Endothelial cell of umbilical vein (primary cell): ENCODE data around the gene HADHB. TPM values are rescaled to one million over a fixed set of nuclear protein-coding genes. Genes with fewer than 3 reads are reported as not detected.

ENCODE experiments used
- BruUV-seq: library from RNA; stranded (reverse); fragments of 400-500 nt; replicated peaks from 2 replicates; lab custom pipeline; 2021; lab: Mats Ljungman, UMichigan
- CTCF ChIA-PET: fragments of 300-600, 350-600 bp; sonication (Branson Sonifier 250); formaldehyde crosslinking; loops from one replicate; lab custom pipeline; 2021; ENCODE audit warnings: antibody characterized with exemption, inconsistent platforms; lab: Charles Lee
- POLR2A ChIA-PET: fragments of 300-600, 350-600 bp; sonication (Branson Sonifier 250); formaldehyde crosslinking; loops from one replicate; lab custom pipeline; 2021; ENCODE audit warnings: antibody characterized with exemption, inconsistent platforms; lab: Charles Lee
- DNase-seq: peaks from one replicate; pipeline ENCODE4 v3.0.0-alpha.2; 2011; ENCODE audit warnings: low read depth, low spot score
- FAIRE-seq: peaks from 2 replicates; lab custom pipeline; 2011; peaks lifted over from hg19 to GRCh38; lab: Jason Lieb, UNC
- H2AFZ ChIP-seq: 2 replicates; pipeline ENCODE4 v1.6.0; 2012; ENCODE audit warnings: low read depth, low read length, control low read depth, inconsistent platforms
- H3K27ac ChIP-seq: 2 replicates; pipeline ENCODE4 v1.5.1; 2011; ENCODE audit warnings: low read depth, mild to moderate bottlenecking, control low read depth, low read length, moderate library complexity; ENCODE audit not compliant: insufficient read depth
- H3K27me3 ChIP-seq, 2 experiments: 2 replicates each; pipeline versions ENCODE4 v1.6.0 to v1.6.1; 2011; ENCODE audit warnings: low read length in 2 of 2, mixed read lengths in 1 of 2; ENCODE audit not compliant: control insufficient read depth in 2 of 2, insufficient read depth in 2 of 2
- H3K36me3 ChIP-seq, 2 experiments: 2 replicates in 1 of 2; 3 replicates in 1 of 2; pipeline ENCODE4 v1.5.1; 2011; ENCODE audit warnings: low read length in 2 of 2, mild to moderate bottlenecking in 1 of 2, moderate library complexity in 1 of 2; ENCODE audit not compliant: control insufficient read depth in 2 of 2, insufficient read depth in 2 of 2; ENCODE audit errors: extremely low read depth in 1 of 2
- H3K4me1 ChIP-seq: 3 replicates; pipeline ENCODE4 v1.5.1; 2011; ENCODE audit warnings: mild to moderate bottlenecking, low read length; ENCODE audit not compliant: control insufficient read depth, insufficient read depth; ENCODE audit errors: extremely low read depth
- H3K4me2 ChIP-seq: 2 replicates; pipeline ENCODE4 v1.6.1; 2011; ENCODE audit warnings: low read length, control low read depth, mixed read lengths; ENCODE audit not compliant: insufficient read depth
- H3K4me3 ChIP-seq, 3 experiments: fragments of 200-600 bp in 1 of 3; sonication (generic), shearing (Covaris generic) in 1 of 3; replicated peaks in 1 of 3; 2 replicates each; pipeline ENCODE4 v1.5.1; 2011 to 2016; ENCODE audit warnings: control low read depth in 3 of 3, low read length in 3 of 3, mild to moderate bottlenecking in 2 of 3, inconsistent platforms in 1 of 3, low read depth in 1 of 3, moderate library complexity in 1 of 3; ENCODE audit not compliant: insufficient read depth in 1 of 3
- H3K79me2 ChIP-seq: 2 replicates; pipeline ENCODE4 v1.6.0; 2012; ENCODE audit warnings: low read length, inconsistent platforms; ENCODE audit not compliant: control insufficient read depth, insufficient read depth
- H3K9ac ChIP-seq: replicated peaks from 2 replicates; pipeline ENCODE3; 2011; ENCODE audit warnings: low read length, control low read depth; ENCODE audit not compliant: insufficient read depth; ENCODE audit errors: extremely low read depth
- H3K9me1 ChIP-seq: replicated peaks from 3 replicates; pipeline ENCODE4 v1.6.0; 2011; ENCODE audit warnings: mild to moderate bottlenecking, low read length; ENCODE audit not compliant: control insufficient read depth, insufficient read depth; ENCODE audit errors: extremely low read depth
- H3K9me3 ChIP-seq: replicated peaks from 2 replicates; pipeline ENCODE4 v1.5.1; 2012; ENCODE audit warnings: low read length, inconsistent platforms; ENCODE audit not compliant: control insufficient read depth, insufficient read depth
- H4K20me1 ChIP-seq: replicated peaks from 2 replicates; pipeline ENCODE3; 2011; ENCODE audit warnings: mild to moderate bottlenecking, low read length; ENCODE audit not compliant: control insufficient read depth, insufficient read depth; ENCODE audit errors: extremely low read depth
- FOS ChIP-seq: IDR thresholded peaks from 2 replicates; pipeline ENCODE4 v1.6.1; 2011; ENCODE audit warnings: mild to moderate bottlenecking, low read length, moderate library complexity, borderline replicate concordance; ENCODE audit not compliant: insufficient read depth
- GATA2 ChIP-seq: IDR thresholded peaks from 2 replicates; pipeline ENCODE4 v1.7.0; 2011; ENCODE audit warnings: low read depth, mild to moderate bottlenecking, moderate library complexity, mixed read lengths, low read length; ENCODE audit not compliant: insufficient read length, insufficient read depth
- JUN ChIP-seq: IDR thresholded peaks from 2 replicates; pipeline ENCODE4 v1.6.1; 2011; ENCODE audit warnings: borderline replicate concordance, low read depth; ENCODE audit not compliant: insufficient read length, insufficient read depth
- MYC ChIP-seq: IDR thresholded peaks from one replicate; pipeline ENCODE4 v1.6.1; 2011; ENCODE audit warnings: mild to moderate bottlenecking, low read depth, low read length
- POLR2A ChIP-seq: IDR thresholded peaks from 2 replicates; pipeline ENCODE4 v1.6.1; 2012; ENCODE audit warnings: low read depth, mild to moderate bottlenecking, control low read depth, low read length
- POLR2AphosphoS5 ChIP-seq: IDR thresholded peaks from 2 replicates; pipeline ENCODE4 v1.6.1; 2012; ENCODE audit warnings: low read depth, mild to moderate bottlenecking, control low read depth, low read length, moderate library complexity; ENCODE audit not compliant: insufficient read depth
- dilution Hi-C: fragments of 300-500 bp; cut with MboI; formaldehyde crosslinking; loops from one replicate; pipeline ENCODE4 v1.15.0; 2019; ENCODE audit warnings: low sequenced_read_pairs; ENCODE audit not compliant: extremely low pct_ligation_motif_present
- intact Hi-C: fragments of 100-400 bp; cut with micrococcal nuclease; formaldehyde crosslinking; loops from one replicate; pipeline ENCODE4 v1.10.0; 2022
- polyA plus RNA-seq, 4 experiments: library from polyadenylated mRNA; depleted of rRNA in 3 of 4; stranded (reverse) in 3 of 4; unstranded in 1 of 4; fragments of >200 nt; gene quantifications; 2 replicates each; pipeline versions ENCODE4 v1.2.1 to v1.2.3, GENCODE V29; 2011 to 2012; ENCODE audit warnings: missing spikeins in 1 of 4
- total RNA-seq: library from RNA; stranded (reverse); gene quantifications from 2 replicates; pipeline ENCODE4 v1.2.3, GENCODE V29; 2021
- TF ChIP-seq, protein P1 (sequence below), 2 donors: IDR thresholded peaks; 1 replicate in 1 of 2; 2 replicates in 1 of 2; pipeline ENCODE4 v1.5.1; 2011; ENCODE audit warnings: low read length in 2 of 2, mild to moderate bottlenecking in 2 of 2, moderate library complexity in 2 of 2, control low read depth in 1 of 2, inconsistent platforms in 1 of 2, low read depth in 1 of 2; ENCODE audit not compliant: insufficient read depth in 1 of 2; ENCODE audit errors: extremely low read depth in 1 of 2

The HADHB gene
- total and polyA plus RNA-seq, 2 donors (not counting 3 experiments of a cell fraction or from before 2014, with no cell fraction given) = 92.9 to 100 TPM

DNA sequence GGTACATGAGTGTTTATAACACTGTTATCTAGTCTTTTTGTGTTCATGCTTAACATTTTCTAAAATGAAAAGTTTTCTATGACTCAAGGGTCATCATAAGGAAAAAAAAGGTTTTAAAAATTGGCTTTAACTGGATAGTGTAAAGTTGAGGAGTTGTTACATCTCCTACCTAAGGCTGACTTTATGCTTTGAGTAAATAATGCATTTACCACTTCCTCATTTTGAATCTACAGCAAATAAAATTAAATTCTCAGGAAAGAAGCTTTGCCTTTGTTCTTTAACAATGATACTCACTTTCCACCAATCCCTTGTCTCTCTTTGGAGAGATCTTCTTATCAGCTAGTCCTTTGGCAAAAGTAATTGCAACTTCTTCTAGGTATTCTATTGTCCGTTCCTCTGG, 30.0 kb upstream of the HADHB start:
- Histone ChIP-seq H3K9me1 (no peaks in the 10 kb centered on the region), H3K27ac (no peak overlapping the region), H3K4me1 (no peaks in the 10 kb centered on the region), H2AFZ (no peak overlapping the region), H3K79me2 (no peaks in the 10 kb centered on the region), H3K9me3 (no peaks in the 10 kb centered on the region), H3K4me2 (no peak overlapping the region), H3K36me3 (peaks cover 20 to 29% of the 10 kb centered on the region in 2 experiments), H3K4me3 (no peak overlapping the region), H3K27me3 (no peaks in the 10 kb centered on the region), H3K9ac (no peak overlapping the region), H4K20me1 (no peaks in the 10 kb centered on the region)
- POLR2A ChIA-PET = no interaction called here
- no peak for TF ChIP-seq FOS
- TF ChIP-seq POLR2AphosphoS5 = no peak
- TF ChIP-seq, protein P1, sequence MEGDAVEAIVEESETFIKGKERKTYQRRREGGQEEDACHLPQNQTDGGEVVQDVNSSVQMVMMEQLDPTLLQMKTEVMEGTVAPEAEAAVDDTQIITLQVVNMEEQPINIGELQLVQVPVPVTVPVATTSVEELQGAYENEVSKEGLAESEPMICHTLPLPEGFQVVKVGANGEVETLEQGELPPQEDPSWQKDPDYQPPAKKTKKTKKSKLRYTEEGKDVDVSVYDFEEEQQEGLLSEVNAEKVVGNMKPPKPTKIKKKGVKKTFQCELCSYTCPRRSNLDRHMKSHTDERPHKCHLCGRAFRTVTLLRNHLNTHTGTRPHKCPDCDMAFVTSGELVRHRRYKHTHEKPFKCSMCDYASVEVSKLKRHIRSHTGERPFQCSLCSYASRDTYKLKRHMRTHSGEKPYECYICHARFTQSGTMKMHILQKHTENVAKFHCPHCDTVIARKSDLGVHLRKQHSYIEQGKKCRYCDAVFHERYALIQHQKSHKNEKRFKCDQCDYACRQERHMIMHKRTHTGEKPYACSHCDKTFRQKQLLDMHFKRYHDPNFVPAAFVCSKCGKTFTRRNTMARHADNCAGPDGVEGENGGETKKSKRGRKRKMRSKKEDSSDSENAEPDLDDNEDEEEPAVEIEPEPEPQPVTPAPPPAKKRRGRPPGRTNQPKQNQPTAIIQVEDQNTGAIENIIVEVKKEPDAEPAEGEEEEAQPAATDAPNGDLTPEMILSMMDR (IDR thresholded peaks at IDR 0.05; ENCODE audit: extremely low read depth in 1 of 2, insufficient read depth in 1 of 2, low read depth in 1 of 2, low read length in 2 of 2) = no peak
- TF ChIP-seq JUN = no peak
- TF ChIP-seq GATA2 = no peak
- no peak for TF ChIP-seq MYC
- TF ChIP-seq POLR2A = no peak
- FAIRE-seq (no peak), DNase-seq (no peak)
- intact Hi-C loops (no loop called here), dilution Hi-C loops (no loop called here)
- CTCF ChIA-PET = no interaction called here
- no TSS peak for BruUV-seq
